NCI-H526 treated with DMSO at 0.1 percent for 48 hours (cell line): ENCODE results near the gene CYB561.
A peak's percentile ranks its signal among the peaks of the same experiment; 100 is the strongest.

ENCODE experiments used
- DNase-seq: peaks from one replicate; lab custom pipeline; 2025; lab: John Stamatoyannopoulos, UW

The CYB561 gene

GRCh38 chr17:63433746-63434591 is 12.1 kb downstream of the CYB561 start:
- no peak for DNase-seq

- no peak for DNase-seq
Observed at GRCh38 chr17:63431939-63432804, 13.9 kb downstream of the CYB561 start.

- no peak for DNase-seq
Observed at GRCh38 chr17:63431618-63431938, 14.5 kb downstream of the CYB561 start.

GRCh38 chr17:63430223-63430622 is 15.9 kb downstream of the CYB561 start:
- no peak for DNase-seq

- DNase-seq = no peak
Observed at GRCh38 chr17:63429766-63430165, 16.3 kb downstream of the CYB561 start.

- DNase-seq = no peak
Observed at GRCh38 chr17:63426917-63427308, 19.2 kb downstream of the CYB561 start.

GRCh38 chr17:63426041-63426916 is 19.8 kb downstream of the CYB561 start:
- DNase-seq = no peak

- peak; percentile 59 for DNase-seq
Observed at GRCh38 chr17:63425483-63425882, 20.6 kb downstream of the CYB561 start.

GRCh38 chr17:63423963-63424362 is 22.1 kb downstream of the CYB561 start:
- DNase-seq = no peak

GRCh38 chr17:63423251-63423950 is 22.7 kb downstream of the CYB561 start:
- no peak for DNase-seq

- no peak for DNase-seq
Observed at GRCh38 chr17:63421681-63422645, 24.1 kb downstream of the CYB561 start.

- no peak for DNase-seq
Observed at GRCh38 chr17:63420868-63421680, 25.0 kb downstream of the CYB561 start.

- DNase-seq = no peak
Observed at GRCh38 chr17:63419949-63420867, 25.9 kb downstream of the CYB561 start.

GRCh38 chr17:63419398-63419797 is 26.7 kb downstream of the CYB561 start:
- DNase-seq = no peak

- no peak for DNase-seq
Observed at GRCh38 chr17:63418540-63418939, 27.6 kb downstream of the CYB561 start.

GRCh38 chr17:63414222-63414621 is 31.9 kb downstream of the CYB561 start:
- DNase-seq = no peak

- no peak for DNase-seq
Observed at GRCh38 chr17:63413128-63413527, 33.0 kb downstream of the CYB561 start.

- DNase-seq = no peak
Observed at GRCh38 chr17:63412234-63412633, 33.9 kb downstream of the CYB561 start.
